BLaER1 treated with 17β-estradiol and CSF1 and Interleukin-3, amounts not matched to agents 10 nM and 100 nM (cell line): ENCODE data around the gene TMEM86B.
"Not testable (repeated sequence)": the region's sequence is repeated elsewhere in the genome, so short reads cannot be mapped to it uniquely, and the experiment has no call there.

Source experiments
- H3K27ac ChIP-seq, 11 experiments: shearing (Covaris generic); formaldehyde crosslinking; 2 replicates each; pipeline ENCODE4 v1.8.1; 2022
- H3K27me3 ChIP-seq, 11 experiments: shearing (Covaris generic); formaldehyde crosslinking; 2 replicates each; pipeline ENCODE4 v1.8.1; 2022
- H3K36me3 ChIP-seq, 11 experiments: shearing (Covaris generic); formaldehyde crosslinking; 2 replicates each; pipeline ENCODE4 v1.8.1; 2022
- H3K4me1 ChIP-seq, 10 experiments: shearing (Covaris generic); formaldehyde crosslinking; 2 replicates each; pipeline ENCODE4 v1.8.1; 2022
- H3K4me2 ChIP-seq, 11 experiments: shearing (Covaris generic); formaldehyde crosslinking; 2 replicates each; pipeline ENCODE4 v1.8.1; 2022
- H3K4me3 ChIP-seq, 10 experiments: shearing (Covaris generic); formaldehyde crosslinking; 2 replicates each; pipeline ENCODE4 v1.8.1; 2022
- H3K9ac ChIP-seq, 11 experiments: shearing (Covaris generic); formaldehyde crosslinking; 2 replicates each; pipeline ENCODE4 v1.8.1; 2022
- H3K9me3 ChIP-seq, 11 experiments: shearing (Covaris generic); formaldehyde crosslinking; replicated peaks in 1 of 11; 2 replicates each; pipeline ENCODE4 v1.8.1; 2022
- H4K20me1 ChIP-seq, 11 experiments: shearing (Covaris generic); formaldehyde crosslinking; 2 replicates each; pipeline ENCODE4 v1.8.1; 2022
- Cebpa-rat ChIP-seq, 11 experiments: shearing (Covaris generic); IDR thresholded peaks; 2 replicates each; pipeline ENCODE4 v1.8.1; 2022

Gene TMEM86B

DNA sequence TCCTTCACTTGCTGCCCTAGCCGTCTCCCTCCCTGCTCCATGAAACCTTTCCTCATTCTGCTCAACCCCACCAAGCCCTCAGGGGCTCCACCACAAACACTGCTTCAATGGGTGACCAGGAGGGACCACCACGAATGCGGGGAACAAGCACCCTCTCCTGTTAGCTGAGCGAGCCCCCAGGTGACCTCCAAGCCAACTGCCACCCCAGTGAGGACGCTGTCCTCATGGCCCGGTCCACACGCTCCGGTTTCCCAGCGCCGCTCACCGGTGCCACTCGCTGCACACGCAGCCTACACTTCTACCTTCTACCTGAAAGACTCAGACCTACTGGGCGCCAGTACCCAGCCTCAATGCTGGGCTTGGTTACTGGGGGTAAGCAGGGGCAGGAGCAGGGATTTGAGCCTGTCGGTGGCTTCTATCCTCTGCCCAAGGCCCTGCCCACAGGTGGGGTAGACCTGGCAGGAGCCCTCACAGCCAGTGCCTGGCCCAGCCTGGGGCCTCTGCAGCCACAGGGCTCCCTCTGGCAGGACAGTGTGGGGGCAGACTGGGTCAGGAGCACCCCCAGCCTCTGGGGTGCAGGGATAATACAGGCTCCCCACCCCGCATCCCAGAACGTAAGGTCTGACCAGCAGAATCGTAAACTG, 704 bp upstream of the TMEM86B start:
- Histone ChIP-seq H3K27me3 (no peaks in the 10 kb centered on the region), H3K27ac (no peak overlapping the region), H3K36me3 (peaks cover 81 to 94% (median 91%) of the 10 kb centered on the region in 11 experiments), H3K9me3 (no peaks in the 10 kb centered on the region), H3K9ac (no peak overlapping the region), H3K4me2 (no peak overlapping the region), H3K4me1 (peaks cover 0 to 13% (median 0%) of the 10 kb centered on the region in 10 experiments; a peak in 4 of 20 replicates), H3K4me3 (no peak overlapping the region), H4K20me1 (peaks cover 71 to 98% (median 89%) of the 10 kb centered on the region in 11 experiments; a peak in 21 of 22 replicates)
- TF ChIP-seq Cebpa-rat (IDR thresholded peaks at IDR 0.05) = no peak

DNA sequence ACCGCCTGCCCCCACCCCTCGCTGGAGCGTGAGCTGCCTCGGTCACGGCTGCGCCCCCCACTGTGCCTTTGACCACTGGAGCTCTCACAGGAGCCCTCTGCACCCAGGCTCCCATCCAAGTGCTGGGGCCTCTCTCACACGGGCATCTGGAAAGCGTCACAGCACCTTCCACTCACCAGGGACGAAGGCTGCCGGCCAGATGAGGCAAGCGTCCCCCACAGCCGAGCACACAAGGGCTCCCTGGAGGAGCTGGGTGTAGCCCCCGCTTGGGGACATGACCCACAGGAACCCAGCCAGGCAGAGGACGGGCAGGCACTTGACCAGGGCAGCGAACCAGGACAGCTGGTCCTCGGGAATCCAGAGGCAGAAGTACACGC, 560 bp downstream of the TMEM86B start:
- H4K20me1 ChIP-seq = peaks cover 60 to 98% (median 89%) of the 10 kb centered on the region in 11 experiments; a peak in 21 of 22 replicates
- peaks cover 0 to 11% (median 0%) of the 10 kb centered on the region in 10 experiments; a peak in 4 of 20 replicates for H3K4me1 ChIP-seq
- no peak overlapping the region for H3K4me2 ChIP-seq
- peaks cover 74 to 94% (median 89%) of the 10 kb centered on the region in 11 experiments for H3K36me3 ChIP-seq
- no peaks in the 10 kb centered on the region for H3K9me3 ChIP-seq
- no peak overlapping the region for H3K9ac ChIP-seq
- no peak overlapping the region for H3K4me3 ChIP-seq
- no peaks in the 10 kb centered on the region for H3K27me3 ChIP-seq
- no peak for TF ChIP-seq Cebpa-rat (IDR thresholded peaks at IDR 0.05)
- no peak overlapping the region for H3K27ac ChIP-seq

- H3K36me3 ChIP-seq = peaks cover 68 to 94% (median 85%) of the 10 kb centered on the region in 11 experiments
- H3K9ac ChIP-seq = no peak overlapping the region
- H3K27me3 ChIP-seq = no peaks in the 10 kb centered on the region
- H3K4me3 ChIP-seq = no peak overlapping the region
- no peak overlapping the region for H3K27ac ChIP-seq
- H4K20me1 ChIP-seq = peaks cover 55 to 97% (median 88%) of the 10 kb centered on the region in 11 experiments; a peak in 21 of 22 replicates
- H3K4me2 ChIP-seq = no peak overlapping the region
- TF ChIP-seq Cebpa-rat (IDR thresholded peaks at IDR 0.05) = no peak
- H3K9me3 ChIP-seq = no peaks in the 10 kb centered on the region
- H3K4me1 ChIP-seq = peaks cover 0 to 8% (median 0%) of the 10 kb centered on the region in 10 experiments; a peak in 4 of 20 replicates
Measured at GRCh38 chr19:55227241-55228014, 1.1 kb downstream of the TMEM86B start.

GRCh38 chr19:55226788-55227187, 1.8 kb downstream of the TMEM86B start:
- Histone ChIP-seq H3K9me3 (no peaks in the 10 kb centered on the region), H3K4me1 (peaks cover 0 to 1% (median 0%) of the 10 kb centered on the region in 10 experiments; a peak in 2 of 20 replicates), H3K4me2 (no peak overlapping the region), H3K27me3 (no peaks in the 10 kb centered on the region), H3K9ac (no peak overlapping the region), H3K4me3 (no peak overlapping the region), H3K36me3 (peaks cover 62 to 89% (median 78%) of the 10 kb centered on the region in 11 experiments), H4K20me1 (peaks cover 49 to 97% (median 83%) of the 10 kb centered on the region in 11 experiments; a peak in 21 of 22 replicates), H3K27ac (no peak overlapping the region)
- no peak for TF ChIP-seq Cebpa-rat (IDR thresholded peaks at IDR 0.05)

DNA sequence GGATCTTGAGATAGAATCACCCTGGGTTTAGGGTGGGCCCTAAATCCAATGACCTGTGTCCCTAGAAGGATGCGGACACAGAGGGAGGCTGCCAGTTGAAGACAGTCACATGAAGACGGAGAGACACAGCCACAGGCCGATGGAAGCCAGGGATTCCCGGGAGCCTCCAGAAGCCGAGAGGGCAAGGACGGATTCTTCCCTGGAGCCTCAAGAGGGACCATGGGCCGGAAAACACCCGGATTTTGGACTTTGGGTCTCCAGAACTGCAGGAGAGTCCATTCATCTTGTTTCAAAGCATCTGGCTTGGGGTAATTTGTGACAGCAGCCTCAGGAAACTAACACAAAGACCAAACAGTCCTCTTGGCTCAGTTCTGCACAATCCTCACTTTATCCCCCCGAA, 2.3 kb downstream of the TMEM86B start:
- peaks cover 44 to 95% (median 83%) of the 10 kb centered on the region in 11 experiments; a peak in 21 of 22 replicates for H4K20me1 ChIP-seq
- peaks cover 56 to 87% (median 75%) of the 10 kb centered on the region in 11 experiments for H3K36me3 ChIP-seq

GRCh38 chr19:55225415-55225958, 3.1 kb downstream of the TMEM86B start:
- peaks cover 50 to 86% (median 68%) of the 10 kb centered on the region in 11 experiments for H3K36me3 ChIP-seq
- H3K27ac ChIP-seq = no peak overlapping the region
- peaks cover 0 to 8% (median 3%) of the 10 kb centered on the region in 11 experiments; a peak in 4 of 22 replicates for H3K9me3 ChIP-seq
- no peak overlapping the region for H3K9ac ChIP-seq
- H3K27me3 ChIP-seq = no peaks in the 10 kb centered on the region
- no peak for TF ChIP-seq Cebpa-rat (IDR thresholded peaks at IDR 0.05)
- H3K4me2 ChIP-seq = no peak overlapping the region
- H3K4me1 ChIP-seq = no peaks in the 10 kb centered on the region
- peaks cover 38 to 95% (median 84%) of the 10 kb centered on the region in 11 experiments; a peak in 21 of 22 replicates for H4K20me1 ChIP-seq
- no peak overlapping the region for H3K4me3 ChIP-seq

More for the DNA sequence above, 2.3 kb downstream of the TMEM86B start:
- 0 out of 22 replicates have a peak, but pooled peaks cover 0 to under 1% (median 0%) of the 10 kb centered on the region in 11 experiments for H3K9me3 ChIP-seq
- no peaks in the 10 kb centered on the region for H3K4me1 ChIP-seq
- no peak overlapping the region for H3K27ac ChIP-seq
- no peak overlapping the region for H3K9ac ChIP-seq
- no peak overlapping the region for H3K4me2 ChIP-seq
- no peak overlapping the region for H3K4me3 ChIP-seq
- no peaks in the 10 kb centered on the region for H3K27me3 ChIP-seq
- TF ChIP-seq Cebpa-rat (IDR thresholded peaks at IDR 0.05) = no peak

GRCh38 chr19:55224679-55225414, 3.7 kb downstream of the TMEM86B start:
- H3K27me3 ChIP-seq, H3K4me1 ChIP-seq, H3K9ac ChIP-seq, H3K27ac ChIP-seq, H3K4me2 ChIP-seq, H3K4me3 ChIP-seq: not testable (repeated sequence)
- peaks cover 44 to 79% (median 62%) of the 10 kb centered on the region in 11 experiments for H3K36me3 ChIP-seq
- peaks cover 0 to 10% (median 3%) of the 10 kb centered on the region in 11 experiments; a peak in 4 of 22 replicates for H3K9me3 ChIP-seq
- peaks cover 38 to 94% (median 85%) of the 10 kb centered on the region in 11 experiments; a peak in 21 of 22 replicates for H4K20me1 ChIP-seq

DNA sequence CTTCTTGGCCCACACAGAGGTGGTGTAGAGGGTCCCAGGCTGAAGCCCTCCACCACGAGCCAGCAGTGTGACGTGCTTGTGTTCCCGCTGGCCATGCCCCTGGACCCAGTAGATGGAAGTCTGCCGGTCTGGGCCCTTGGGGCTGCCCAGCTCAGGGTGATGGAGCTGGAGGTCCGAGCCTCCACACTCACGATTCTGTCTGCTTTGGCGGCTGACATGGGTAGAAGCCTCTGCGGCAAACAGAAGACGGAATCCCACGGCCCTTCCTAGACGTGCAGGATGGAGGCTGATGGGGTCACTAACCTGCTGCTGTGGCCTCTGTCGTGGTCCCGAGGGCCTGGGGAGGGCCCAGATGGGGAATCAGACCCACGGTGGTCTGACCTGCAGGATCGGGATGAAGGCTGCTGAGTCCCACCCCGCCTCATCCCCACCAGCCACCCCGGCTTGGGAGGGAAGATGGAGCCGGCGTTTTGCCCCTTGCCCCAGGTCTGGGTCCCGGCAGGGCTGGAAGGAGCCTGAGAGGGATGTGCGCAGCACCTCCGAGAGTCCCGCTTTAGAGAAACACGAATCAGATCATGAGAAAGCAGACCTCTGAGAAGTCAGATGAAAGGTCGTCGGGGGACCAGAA, 4.4 kb downstream of the TMEM86B start:
- peaks cover 38 to 92% (median 82%) of the 10 kb centered on the region in 11 experiments; a peak in 21 of 22 replicates for H4K20me1 ChIP-seq
- peaks cover 37 to 72% (median 55%) of the 10 kb centered on the region in 11 experiments for H3K36me3 ChIP-seq
- H3K4me3 ChIP-seq = no peak overlapping the region
- peaks cover 0 to 10% (median 3%) of the 10 kb centered on the region in 11 experiments; a peak in 4 of 22 replicates for H3K9me3 ChIP-seq
- H3K27ac ChIP-seq = no peak overlapping the region
- no peak overlapping the region for H3K4me2 ChIP-seq
- no peaks in the 10 kb centered on the region for H3K27me3 ChIP-seq
- no peak for TF ChIP-seq Cebpa-rat (IDR thresholded peaks at IDR 0.05)
- H3K4me1 ChIP-seq = no peaks in the 10 kb centered on the region
- H3K9ac ChIP-seq = no peak overlapping the region
